MM.1S (cell line): Measurements from ENCODE around the gene NPAS4.

Experiments
- EZH2 ChIP-seq: fragments of 300-600 bp; sonication (generic); optimal IDR thresholded peaks from 2 replicates; pipeline ENCODE3; 2017; ENCODE audit warnings: low read depth, mild to moderate bottlenecking, antibody characterized with exemption, low read length, mixed read lengths
- EZH2phosphoT487 ChIP-seq: fragments of 300-600 bp; sonication (generic); IDR thresholded peaks from 2 replicates; pipeline ENCODE4 v1.6.1; 2018; ENCODE audit warnings: antibody characterized with exemption, low read length
- TF ChIP-seq, protein P1 (sequence below): fragments of 300-600 bp; sonication (generic); IDR thresholded peaks from 2 replicates; pipeline ENCODE4 v1.5.1; 2016; ENCODE audit warnings: antibody characterized with exemption, low read length, mixed read lengths

DNA sequence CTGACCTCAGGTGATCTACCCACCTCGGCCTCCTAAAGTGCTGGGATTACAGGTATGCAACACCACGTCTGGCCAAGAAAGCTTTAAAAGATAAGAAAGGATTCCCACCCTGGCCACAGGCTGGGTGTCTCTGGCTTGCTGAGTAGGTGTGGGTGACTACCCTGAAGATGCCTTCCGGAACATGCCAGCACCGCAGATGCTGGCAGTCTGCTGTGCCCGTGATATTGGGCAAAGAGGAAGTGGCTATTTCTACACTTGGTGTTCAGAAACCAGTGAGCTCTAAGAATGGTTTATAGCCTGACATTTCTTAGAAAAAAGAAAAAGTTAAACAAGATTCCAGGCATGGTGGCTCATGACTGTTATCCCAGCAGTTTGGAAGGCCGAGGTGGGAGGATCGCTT lies 11.8 kb downstream of the NPAS4 start:
- TF ChIP-seq, protein P1, sequence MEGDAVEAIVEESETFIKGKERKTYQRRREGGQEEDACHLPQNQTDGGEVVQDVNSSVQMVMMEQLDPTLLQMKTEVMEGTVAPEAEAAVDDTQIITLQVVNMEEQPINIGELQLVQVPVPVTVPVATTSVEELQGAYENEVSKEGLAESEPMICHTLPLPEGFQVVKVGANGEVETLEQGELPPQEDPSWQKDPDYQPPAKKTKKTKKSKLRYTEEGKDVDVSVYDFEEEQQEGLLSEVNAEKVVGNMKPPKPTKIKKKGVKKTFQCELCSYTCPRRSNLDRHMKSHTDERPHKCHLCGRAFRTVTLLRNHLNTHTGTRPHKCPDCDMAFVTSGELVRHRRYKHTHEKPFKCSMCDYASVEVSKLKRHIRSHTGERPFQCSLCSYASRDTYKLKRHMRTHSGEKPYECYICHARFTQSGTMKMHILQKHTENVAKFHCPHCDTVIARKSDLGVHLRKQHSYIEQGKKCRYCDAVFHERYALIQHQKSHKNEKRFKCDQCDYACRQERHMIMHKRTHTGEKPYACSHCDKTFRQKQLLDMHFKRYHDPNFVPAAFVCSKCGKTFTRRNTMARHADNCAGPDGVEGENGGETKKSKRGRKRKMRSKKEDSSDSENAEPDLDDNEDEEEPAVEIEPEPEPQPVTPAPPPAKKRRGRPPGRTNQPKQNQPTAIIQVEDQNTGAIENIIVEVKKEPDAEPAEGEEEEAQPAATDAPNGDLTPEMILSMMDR: no peak
- TF ChIP-seq EZH2 (no peak), EZH2phosphoT487 (no peak)
